ENCODE results near the gene TM4SF1.
A peak's percentile ranks its signal among the peaks of the same experiment; 100 is the strongest.

Gene TM4SF1, protein sequence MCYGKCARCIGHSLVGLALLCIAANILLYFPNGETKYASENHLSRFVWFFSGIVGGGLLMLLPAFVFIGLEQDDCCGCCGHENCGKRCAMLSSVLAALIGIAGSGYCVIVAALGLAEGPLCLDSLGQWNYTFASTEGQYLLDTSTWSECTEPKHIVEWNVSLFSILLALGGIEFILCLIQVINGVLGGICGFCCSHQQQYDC

DNA sequence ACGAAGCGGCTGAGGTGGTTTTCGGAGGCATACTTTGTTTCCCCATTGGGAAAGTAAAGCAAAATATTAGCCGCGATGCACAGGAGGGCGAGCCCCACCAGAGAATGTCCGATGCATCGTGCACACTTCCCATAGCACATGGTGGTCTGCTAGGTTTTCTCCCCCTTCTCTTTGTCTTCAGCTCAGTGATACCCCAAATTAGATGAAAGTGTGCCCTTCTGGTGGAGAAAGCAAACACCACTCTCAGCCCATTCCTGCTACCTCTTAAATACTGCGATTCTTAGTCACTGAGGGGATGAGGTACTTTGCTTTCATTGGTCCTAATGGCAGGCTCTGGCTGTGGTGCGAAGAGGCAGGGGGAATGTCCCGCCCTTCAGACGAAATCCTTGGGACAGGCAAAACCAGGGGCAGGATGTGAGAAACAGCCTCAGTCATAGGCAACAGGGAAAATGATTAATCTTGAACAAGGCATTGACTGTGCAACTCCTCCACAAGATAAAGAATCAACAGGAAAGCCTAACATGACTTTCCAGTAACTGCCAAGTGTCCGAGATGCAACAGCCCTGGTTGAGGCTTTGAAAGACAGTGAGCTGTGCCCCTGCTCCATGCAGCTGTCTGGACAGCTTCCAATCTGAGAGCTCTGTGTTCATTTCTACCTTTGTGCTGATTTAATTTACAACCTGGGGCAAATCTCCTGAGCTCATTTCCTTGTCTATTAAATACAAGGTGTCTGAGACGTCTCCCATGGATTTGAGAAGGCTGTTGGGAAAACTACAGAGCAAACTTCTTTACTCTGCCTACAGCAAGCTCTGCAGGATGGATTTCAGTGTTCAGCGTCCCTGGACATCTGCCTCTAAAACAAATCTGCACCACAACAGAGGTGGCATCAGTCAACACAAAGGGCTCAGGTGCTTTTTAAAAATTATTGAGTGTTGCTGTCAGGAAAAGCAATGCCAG is at the start of gene TM4SF1:
Gene TM4SF1 (minus strand): TSS at position 242 of the 957 bp plus-strand sequence. CDS start 102 bp downstream, at position 140.
- peak in 1 of 2 donors; percentile 84 for DNase-seq

DNA sequence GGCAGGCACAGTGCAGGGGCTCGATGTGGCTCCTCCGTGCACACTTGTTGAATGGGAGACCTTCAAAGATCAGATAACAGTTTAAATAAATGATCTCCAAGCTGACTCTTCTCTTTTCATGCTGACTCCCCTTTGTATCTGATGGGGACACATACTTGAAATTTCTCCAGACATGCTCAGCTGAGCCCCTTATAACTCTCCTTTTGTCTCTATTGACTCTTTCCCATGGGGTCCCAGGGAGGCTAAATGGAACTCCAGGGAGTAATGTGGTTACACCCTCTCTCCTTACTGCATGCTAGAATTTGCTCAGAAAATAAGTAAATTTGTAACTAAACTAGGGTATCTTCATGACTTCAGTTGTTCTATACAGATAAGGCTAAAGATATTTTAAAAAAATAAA is 48.9 kb upstream of the TM4SF1 start:
- no peak for DNase-seq

DNA sequence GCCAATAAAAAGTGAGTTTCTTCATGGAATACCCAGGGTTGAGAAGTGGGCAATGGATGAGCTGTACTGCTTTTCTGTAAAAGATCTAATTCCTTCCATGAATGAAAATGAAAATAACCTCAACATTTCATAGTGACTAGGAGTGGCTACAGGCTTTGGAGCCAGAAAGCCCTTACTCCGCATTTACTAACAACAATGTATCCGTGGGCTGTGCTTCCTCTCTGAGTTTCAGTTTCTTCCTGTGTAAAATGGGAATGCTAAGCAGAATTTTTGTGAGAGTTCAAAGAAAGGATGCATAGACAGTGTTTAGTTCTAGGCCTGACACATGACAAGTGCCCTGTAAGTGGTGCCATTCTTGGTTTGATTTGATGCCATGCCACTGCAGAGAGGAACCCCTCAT is 47.5 kb upstream of the TM4SF1 start:
- no peak for DNase-seq

GRCh38 chr3:149421764-149422163 is 44.3 kb upstream of the TM4SF1 start:
- DNase-seq, result no peak

DNA sequence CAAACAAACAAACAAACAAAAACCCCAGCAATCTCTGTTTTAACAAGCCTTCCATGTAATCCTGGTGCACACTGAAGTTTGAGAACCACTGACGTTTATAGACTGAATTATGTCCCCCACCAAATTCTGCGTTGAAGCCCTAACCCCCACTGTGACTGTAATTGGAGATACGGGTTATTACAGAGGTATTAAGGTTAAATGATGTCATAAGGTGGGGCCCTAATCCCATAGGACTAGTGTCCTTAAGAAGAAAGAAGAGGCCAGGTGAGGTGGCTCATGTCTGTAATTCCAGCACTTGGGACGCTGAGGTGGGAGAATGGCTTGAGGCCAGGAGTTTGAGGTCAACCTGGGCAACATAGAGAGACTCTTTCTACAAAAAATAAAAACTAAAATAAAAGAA is 42.4 kb upstream of the TM4SF1 start:
- no peak for DNase-seq

GRCh38 chr3:149417727-149418126 is 40.3 kb upstream of the TM4SF1 start:
- no peak for DNase-seq

- no peak for DNase-seq
These were observed 39.7 kb upstream of the TM4SF1 start for GRCh38 chr3:149417174-149417573.

DNA sequence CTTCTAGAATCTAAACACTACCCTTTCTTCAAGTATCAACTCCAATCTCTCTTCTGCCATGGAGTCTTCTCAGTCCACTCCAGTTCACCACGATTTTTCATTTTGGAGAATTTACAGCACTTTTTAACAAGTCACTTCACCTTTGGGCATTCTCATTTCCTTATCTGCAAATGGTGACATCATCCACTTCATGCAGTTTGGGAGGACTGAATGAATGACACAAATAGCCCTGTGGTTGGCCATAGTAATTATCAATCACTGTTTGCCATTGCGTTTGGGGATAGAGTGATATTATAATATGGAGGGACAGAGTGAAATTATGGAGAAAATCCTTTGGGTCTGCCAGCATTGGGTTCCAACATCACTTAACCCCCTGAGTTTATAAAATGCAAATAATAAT is 38.0 kb upstream of the TM4SF1 start:
- DNase-seq, result no peak

DNA sequence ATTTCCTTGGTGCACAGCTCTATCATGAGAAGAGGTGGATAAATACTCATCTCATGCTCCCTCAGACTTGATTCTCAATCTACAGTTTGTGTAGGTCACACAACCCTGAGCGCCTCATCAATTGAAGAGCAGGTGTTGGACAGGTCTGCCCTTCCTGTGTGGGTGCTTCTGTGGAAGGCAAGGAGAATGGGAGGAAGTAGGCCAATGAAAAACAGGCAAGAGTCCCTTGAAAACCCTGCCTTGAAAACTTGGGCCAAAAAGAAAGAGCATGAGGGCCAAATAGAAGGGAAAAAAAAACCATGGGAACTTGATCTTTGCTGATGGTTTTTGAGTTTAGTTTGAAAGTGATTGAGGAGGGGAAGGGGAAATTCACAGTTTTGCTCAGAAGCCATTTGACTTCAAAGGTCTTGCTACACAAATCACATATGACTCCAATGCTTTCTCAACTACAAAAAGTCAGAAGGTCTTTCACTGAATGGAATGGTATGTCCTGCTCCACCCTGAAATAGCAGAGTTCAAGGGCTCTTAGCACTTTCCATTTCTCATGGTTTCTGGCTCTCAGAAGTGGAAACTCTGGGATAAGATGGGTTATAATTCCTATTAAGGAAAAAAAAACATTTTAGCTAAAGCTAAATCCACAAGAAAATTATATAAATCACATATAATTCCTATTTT is 37.2 kb upstream of the TM4SF1 start:
- no peak for DNase-seq

DNA sequence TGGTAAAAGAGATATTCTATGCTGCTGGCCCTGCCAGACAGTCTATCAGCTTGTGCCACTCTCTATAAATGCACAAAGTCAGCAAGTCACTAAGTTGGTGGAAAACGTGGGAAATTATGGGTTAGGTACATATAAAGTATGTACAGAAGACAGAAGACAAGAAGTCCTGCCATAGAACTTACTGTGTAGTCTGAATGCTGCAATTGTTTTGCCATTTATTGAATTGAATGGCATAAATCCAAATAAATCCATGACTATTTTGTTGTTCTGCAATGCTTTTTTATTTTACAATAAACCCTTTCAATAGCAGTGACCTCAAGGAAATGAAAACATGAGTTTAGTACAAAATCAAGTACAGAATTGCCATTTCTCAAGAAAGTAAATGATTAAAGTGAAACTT is 34.1 kb upstream of the TM4SF1 start:
- no peak for DNase-seq

- no peak for DNase-seq
These were observed 31.9 kb upstream of the TM4SF1 start for GRCh38 chr3:149409351-149409750.

DNA sequence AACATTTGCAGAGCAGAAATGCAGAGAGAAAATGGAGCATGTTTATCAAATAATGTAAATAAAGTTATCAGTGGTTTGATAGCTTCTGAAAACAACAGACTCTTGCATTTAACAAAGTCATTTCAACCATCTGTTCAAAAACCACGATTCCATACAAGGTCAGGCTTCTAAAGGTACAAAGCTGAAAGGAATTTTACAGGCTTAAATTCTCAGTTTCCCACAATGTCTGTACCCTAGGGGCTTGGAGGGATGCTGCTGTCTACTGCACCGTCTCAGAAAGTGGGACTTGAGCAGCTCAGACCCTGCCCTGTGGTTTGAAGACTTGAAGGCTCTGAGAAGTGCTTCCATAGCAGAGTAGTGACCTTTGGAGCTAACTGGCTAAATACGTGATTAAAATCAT is 30.4 kb upstream of the TM4SF1 start:
- DNase-seq, result no peak

DNA sequence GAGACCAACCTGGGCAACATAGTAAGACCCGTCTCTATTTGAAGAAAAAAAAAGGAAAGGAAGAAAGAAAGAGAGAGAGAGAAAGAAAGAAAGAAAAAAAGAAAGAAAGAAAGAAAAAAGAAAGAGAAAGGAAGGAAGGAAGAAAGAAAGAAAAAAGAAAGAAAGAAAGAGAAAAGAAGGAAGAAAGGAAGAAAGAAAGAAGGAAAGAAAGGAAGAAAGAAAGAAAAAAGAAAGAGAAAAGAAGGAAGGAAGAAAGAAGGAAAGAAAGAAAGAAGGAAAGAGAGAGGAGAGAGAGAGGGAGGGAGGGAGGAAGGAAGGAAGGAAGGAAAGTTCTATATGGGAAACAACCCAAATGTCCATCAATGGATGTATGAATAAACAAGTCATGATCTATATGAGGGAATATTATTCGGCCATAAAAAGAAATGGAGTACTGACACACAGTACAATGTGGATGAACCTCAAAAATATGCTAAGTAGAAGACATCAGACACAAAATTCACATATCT is 28.8 kb upstream of the TM4SF1 start:
- DNase-seq, result no peak

DNA sequence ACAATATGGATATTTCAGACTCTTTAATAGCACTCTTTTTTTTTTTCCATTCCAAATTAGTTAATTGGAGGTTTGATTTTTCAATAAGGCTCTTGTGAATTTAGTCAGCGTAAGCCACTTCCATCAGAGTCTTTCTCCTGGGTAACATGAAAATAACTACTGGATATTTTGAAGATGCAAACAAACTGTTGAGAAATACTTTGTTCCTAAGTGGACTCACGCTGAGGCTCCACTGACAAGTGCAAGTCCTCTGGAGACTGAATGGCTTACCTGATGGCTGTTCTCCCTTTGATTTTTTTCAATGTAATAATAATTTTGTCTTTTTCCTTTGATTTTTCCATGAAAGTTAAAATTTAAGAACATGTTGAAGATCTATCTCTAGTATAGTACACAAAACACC is 26.0 kb upstream of the TM4SF1 start:
- DNase-seq, result no peak

DNA sequence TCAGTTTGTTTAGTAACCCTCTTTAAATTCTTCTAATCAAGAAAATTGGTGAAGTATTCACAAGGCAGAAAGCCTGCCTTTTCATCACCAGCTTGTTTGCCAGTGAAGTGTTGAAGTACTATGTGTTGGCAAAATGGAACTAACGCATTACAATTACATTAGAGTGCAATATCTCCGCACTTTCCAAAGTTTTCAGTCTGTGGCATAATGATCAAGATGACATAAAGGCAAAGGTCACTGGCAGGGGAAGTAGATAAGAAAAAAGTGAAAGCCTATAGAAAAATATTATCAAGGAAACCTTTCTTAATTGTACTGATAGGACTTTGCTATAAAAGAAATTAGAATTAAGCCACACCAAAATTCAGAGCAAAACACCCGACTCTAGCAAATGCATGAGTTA is 25.0 kb upstream of the TM4SF1 start:
- DNase-seq, result no peak

GRCh38 chr3:149401926-149402310 is 24.5 kb upstream of the TM4SF1 start:
- no peak for DNase-seq

DNA sequence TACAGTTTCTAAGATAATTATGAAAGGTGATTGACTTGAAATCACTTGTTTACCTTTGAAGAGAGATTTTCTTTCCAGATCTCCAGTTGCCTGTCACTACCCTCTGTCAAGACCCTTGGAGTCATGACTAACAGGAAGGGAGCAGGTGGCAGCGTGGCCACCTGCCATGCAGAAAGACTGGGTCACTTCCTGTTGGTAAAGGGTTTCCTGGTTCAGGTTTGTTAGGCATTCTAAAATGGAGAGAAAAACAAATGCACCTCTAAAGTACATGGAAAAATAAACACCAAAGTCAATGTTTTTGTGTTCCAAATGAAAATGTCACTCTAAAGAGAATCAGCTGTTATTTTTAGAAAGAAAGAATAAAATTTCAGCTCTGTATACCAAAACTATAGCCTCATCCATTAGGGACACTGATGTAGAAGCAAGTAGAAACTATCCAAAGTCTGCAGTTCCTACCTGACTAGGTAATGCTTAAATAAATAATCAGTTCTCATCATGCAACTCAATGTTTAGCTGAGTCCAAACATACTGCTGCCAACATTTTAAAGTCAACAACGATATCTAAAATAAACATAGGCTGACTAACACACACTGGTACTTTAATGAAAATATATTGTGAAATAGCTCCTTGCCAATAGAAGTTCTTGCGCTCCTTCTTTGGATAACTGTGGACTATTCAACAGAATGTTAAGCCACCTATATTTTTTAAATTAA is 23.9 kb upstream of the TM4SF1 start:
- DNase-seq, result no peak

DNA sequence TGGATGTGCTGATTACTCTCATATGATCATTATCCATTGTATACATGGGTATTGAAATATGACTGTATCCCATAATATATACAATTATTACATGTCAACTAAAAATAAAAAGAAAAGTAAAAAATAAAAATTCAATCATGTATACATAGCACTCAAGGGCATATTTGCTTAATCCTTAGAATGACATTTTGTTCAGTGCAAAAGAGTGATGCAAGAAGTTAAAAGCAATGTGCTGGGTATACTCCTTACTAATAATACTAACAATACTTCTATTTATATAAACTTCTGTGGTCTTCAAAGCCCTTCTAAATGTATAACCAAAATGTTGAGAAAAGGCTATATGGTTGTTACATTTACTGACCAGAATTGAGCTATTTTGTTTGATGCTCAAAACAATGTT is 23.2 kb upstream of the TM4SF1 start:
- no peak for DNase-seq

DNA sequence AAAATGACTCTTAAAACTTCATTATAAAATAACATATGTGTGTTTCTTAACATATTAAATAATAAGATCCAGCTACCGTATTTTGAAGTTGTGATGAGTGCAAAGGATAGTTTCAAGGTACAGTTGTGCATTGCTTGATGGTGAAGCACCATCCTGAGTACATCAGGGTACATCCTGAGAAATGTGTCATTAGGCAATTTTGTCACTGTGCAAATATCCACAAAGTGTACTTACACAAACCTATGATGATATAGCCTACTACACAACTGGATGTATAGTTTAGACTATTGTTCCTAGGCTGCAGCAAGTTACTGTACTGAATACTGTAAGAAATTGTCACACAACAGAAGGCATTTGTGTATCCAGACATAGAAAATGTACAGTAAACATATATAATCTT is 20.8 kb upstream of the TM4SF1 start:
- no peak for DNase-seq

- no peak for DNase-seq
These were observed 20.1 kb upstream of the TM4SF1 start for GRCh38 chr3:149397528-149397927.

DNA sequence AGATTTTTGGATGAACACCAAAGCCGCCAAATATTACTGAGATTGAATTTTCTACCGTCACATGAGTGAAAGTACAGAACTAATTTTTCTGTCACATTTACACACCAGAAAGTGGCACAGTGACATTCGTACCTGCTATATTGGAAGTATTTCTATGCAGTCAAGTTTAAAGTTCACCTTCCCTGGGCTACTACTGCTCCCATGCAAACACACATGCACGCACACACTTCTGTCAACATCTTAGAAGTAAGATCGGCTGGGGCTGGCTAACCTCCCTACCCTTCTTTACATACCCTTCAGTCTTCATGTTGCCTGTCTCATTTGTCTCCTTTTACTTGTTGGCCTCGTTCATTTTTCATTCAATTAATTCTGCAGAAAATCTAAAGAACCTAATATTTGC is 19.0 kb upstream of the TM4SF1 start:
- no peak for DNase-seq

DNA sequence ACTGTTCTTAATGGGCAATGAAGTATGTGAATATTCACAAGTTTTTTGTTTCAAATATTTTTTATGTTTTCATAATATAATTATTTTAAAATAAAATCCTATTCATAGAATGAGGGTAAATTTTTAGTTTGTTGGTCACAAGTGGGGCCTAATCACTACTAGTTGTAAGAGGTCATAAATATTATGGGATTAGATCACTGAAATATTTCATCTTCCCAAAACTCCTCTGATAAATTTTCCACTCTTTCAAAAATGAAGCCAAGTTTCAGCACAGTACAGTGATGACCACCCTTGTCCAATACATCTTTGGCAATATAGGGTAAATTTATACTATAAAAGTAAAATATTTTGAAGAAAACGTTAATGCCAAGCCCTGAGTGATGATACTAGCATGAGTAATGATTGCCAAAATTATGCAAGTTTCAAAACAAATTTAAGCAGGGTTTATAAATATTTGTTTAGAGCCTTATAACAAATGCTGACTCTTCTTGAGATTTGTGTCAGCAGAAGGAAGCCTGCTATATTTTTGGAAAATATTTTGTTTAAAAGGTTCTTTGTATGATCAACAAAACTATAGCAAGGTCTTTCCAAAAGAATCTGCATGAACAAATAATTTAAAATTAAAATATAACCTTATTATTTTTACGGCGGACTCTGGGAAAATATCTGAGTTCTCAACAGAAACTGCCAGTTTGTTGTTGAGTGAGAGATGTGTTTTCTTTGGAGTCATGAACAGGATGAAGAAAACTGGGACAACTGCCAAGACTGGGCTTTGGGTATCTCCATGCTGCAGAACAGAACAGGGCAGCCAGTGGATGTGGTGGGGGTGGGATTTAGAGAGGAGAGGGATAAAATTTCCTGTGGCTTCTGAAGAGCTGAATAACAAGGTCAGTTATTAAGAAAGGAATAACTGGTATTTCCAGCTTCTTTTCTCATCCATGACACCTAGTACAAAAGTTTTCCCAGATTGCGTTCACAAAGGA is 17.9 kb upstream of the TM4SF1 start:
- DNase-seq, result no peak
